Common myeloid progenitor, CD34-positive (primary cell): Measurements from ENCODE around the gene KCNQ5.
"Not testable (repeated sequence)": the region's sequence is repeated elsewhere in the genome, so short reads cannot be mapped to it uniquely, and the experiment has no call there.

Experiments
- CTCF ChIA-PET: fragments of 350-600 bp; sonication (Branson Sonifier 250); formaldehyde crosslinking; loops from one replicate; lab custom pipeline; 2021; ENCODE audit warnings: antibody characterized with exemption; lab: Charles Lee
- POLR2A ChIA-PET: fragments of 350-600 bp; sonication (Branson Sonifier 250); formaldehyde crosslinking; loops from one replicate; lab custom pipeline; 2021; ENCODE audit warnings: antibody characterized with exemption; lab: Charles Lee
- DNase-seq, 3 donors: peaks; one replicate each; pipeline versions ENCODE4 v3.0.0 to v3.0.0-alpha.2; 2013
- H3K27ac ChIP-seq, 2 experiments: 1 replicate in 1 of 2; 2 replicates in 1 of 2; pipeline ENCODE4 v1.7.0; 2013; ENCODE audit warnings: inconsistent platforms in 2 of 2, low read length in 2 of 2, mild to moderate bottlenecking in 2 of 2, low read depth in 1 of 2, moderate library complexity in 1 of 2; ENCODE audit not compliant: severe bottlenecking in 2 of 2, insufficient read depth in 1 of 2, poor library complexity in 1 of 2
- H3K27me3 ChIP-seq, 5 experiments: replicated peaks in 2 of 5; 1 replicate in 3 of 5; 2 replicates in 2 of 5; pipeline versions ENCODE4 v1.6.1 to v1.7.0; 2013; ENCODE audit warnings: low read length in 4 of 5, mild to moderate bottlenecking in 2 of 5, moderate library complexity in 2 of 5, inconsistent platforms in 1 of 5; ENCODE audit not compliant: insufficient read depth in 5 of 5, control insufficient read depth in 4 of 5
- H3K36me3 ChIP-seq, 4 experiments: 1 replicate in 2 of 4; 2 replicates in 2 of 4; pipeline versions ENCODE4 v1.6.1 to v1.7.0; 2013; ENCODE audit warnings: low read length in 3 of 4, control low read depth in 1 of 4, mild to moderate bottlenecking in 1 of 4; ENCODE audit not compliant: control insufficient read depth in 4 of 4, insufficient read depth in 4 of 4
- H3K4me1 ChIP-seq, 4 experiments: 1 replicate in 3 of 4; 2 replicates in 1 of 4; pipeline versions ENCODE4 v1.6.1 to v1.7.1; 2013; ENCODE audit warnings: low read length in 3 of 4, mild to moderate bottlenecking in 3 of 4, control low read depth in 1 of 4, inconsistent platforms in 1 of 4, moderate library complexity in 1 of 4; ENCODE audit not compliant: control insufficient read depth in 4 of 4, insufficient read depth in 4 of 4; ENCODE audit errors: control extremely low read depth in 1 of 4
- H3K4me3 ChIP-seq, 7 experiments: 1 replicate in 4 of 7; 2 replicates in 3 of 7; pipeline versions ENCODE4 v1.5.1 to v1.7.0; 2013; ENCODE audit warnings: mild to moderate bottlenecking in 7 of 7, low read length in 6 of 7, moderate library complexity in 6 of 7, inconsistent platforms in 2 of 7, low read depth in 2 of 7, control low read depth in 1 of 7; ENCODE audit not compliant: insufficient read depth in 4 of 7, control insufficient read depth in 1 of 7; ENCODE audit errors: extremely low read depth in 1 of 7
- H3K9me3 ChIP-seq, 5 experiments: 1 replicate in 4 of 5; 2 replicates in 1 of 5; pipeline versions ENCODE4 v1.6.1 to v1.7.1; 2013; ENCODE audit warnings: low read length in 4 of 5, mild to moderate bottlenecking in 2 of 5, inconsistent platforms in 1 of 5, low read depth in 1 of 5, moderate library complexity in 1 of 5; ENCODE audit not compliant: control insufficient read depth in 4 of 5, insufficient read depth in 2 of 5; ENCODE audit errors: control extremely low read depth in 1 of 5
- WGBS: methylation state at CpG from one replicate; pipeline ENCODE4 v1.1.5; 2013; ENCODE audit not compliant: insufficient coverage; 5-methylcytosine and 5-hydroxymethylcytosine counted together

Gene KCNQ5

GRCh38 chr6:72972579-72972978 lies 350.7 kb downstream of the KCNQ5 start:
- H3K4me1 ChIP-seq, result peaks cover 0 to 15% (median 3%) of the 10 kb centered on the region in 4 experiments
- POLR2A ChIA-PET, result no interaction called here
- H3K27ac ChIP-seq, result no peak overlapping the region
- DNase-seq, result no peak
- peaks cover 0 to 6% (median under 1%) of the 10 kb centered on the region in 4 experiments for H3K36me3 ChIP-seq
- H3K9me3 ChIP-seq, result no peaks in the 10 kb centered on the region
- H3K27me3 ChIP-seq, result no peaks in the 10 kb centered on the region
- CTCF ChIA-PET, result no interaction called here
- no peak overlapping the region for H3K4me3 ChIP-seq

- H3K27ac ChIP-seq, result no peak overlapping the region
- H3K4me3 ChIP-seq, result no peak overlapping the region
- no peaks in the 10 kb centered on the region for H3K27me3 ChIP-seq
- H3K4me1 ChIP-seq, result peaks cover 0 to 15% (median 4%) of the 10 kb centered on the region in 4 experiments
- peaks cover 0 to 4% (median 0%) of the 10 kb centered on the region in 4 experiments for H3K36me3 ChIP-seq
- ChIA-PET POLR2A (no interaction called here), CTCF (no interaction called here)
- no peak for DNase-seq
- no peaks in the 10 kb centered on the region for H3K9me3 ChIP-seq
- WGBS, result 80% methylated on average over 2 of the region's 2 CpGs
Measured at GRCh38 chr6:72974276-72974675, 352.4 kb downstream of the KCNQ5 start.

GRCh38 chr6:72975352-72975752 lies 353.5 kb downstream of the KCNQ5 start:
- no CpG with 5 or more reads among the region's 1 CpG for WGBS
- Histone ChIP-seq H3K36me3 (peaks cover 0 to 4% (median 0%) of the 10 kb centered on the region in 4 experiments), H3K4me3 (no peak overlapping the region), H3K9me3 (no peaks in the 10 kb centered on the region), H3K27ac (no peak overlapping the region), H3K27me3 (no peaks in the 10 kb centered on the region), H3K4me1 (peaks cover 0 to 15% (median 4%) of the 10 kb centered on the region in 4 experiments)
- DNase-seq, result no peak
- ChIA-PET CTCF (no interaction called here), POLR2A (no interaction called here)

- peaks cover 0 to 15% (median 4%) of the 10 kb centered on the region in 4 experiments for H3K4me1 ChIP-seq
- DNase-seq, result no peak
- ChIA-PET CTCF (no interaction called here), POLR2A (no interaction called here)
- no peaks in the 10 kb centered on the region for H3K9me3 ChIP-seq
- H3K27ac ChIP-seq, result no peak overlapping the region
- no peak overlapping the region for H3K4me3 ChIP-seq
- H3K27me3 ChIP-seq, result no peaks in the 10 kb centered on the region
- peaks cover 0 to 4% (median 0%) of the 10 kb centered on the region in 4 experiments for H3K36me3 ChIP-seq
- 63% methylated on average over 2 of the region's 2 CpGs for WGBS
Measured at GRCh38 chr6:72976484-72976883, 354.6 kb downstream of the KCNQ5 start.

GRCh38 chr6:72977114-72977513 lies 355.2 kb downstream of the KCNQ5 start:
- no peak overlapping the region for H3K27ac ChIP-seq
- DNase-seq, result peak in 2 of 3 donors; percentile 27 to 43
- H3K4me1 ChIP-seq, result peaks cover 0 to 15% (median 4%) of the 10 kb centered on the region in 4 experiments
- peaks cover 0 to 4% (median 0%) of the 10 kb centered on the region in 4 experiments for H3K36me3 ChIP-seq
- WGBS, result no CpG with 5 or more reads among the region's 1 CpG
- ChIA-PET CTCF (no interaction called here), POLR2A (no interaction called here)
- H3K4me3 ChIP-seq, result no peak overlapping the region
- H3K9me3 ChIP-seq, result no peaks in the 10 kb centered on the region
- no peaks in the 10 kb centered on the region for H3K27me3 ChIP-seq

GRCh38 chr6:72978808-72979207 lies 356.9 kb downstream of the KCNQ5 start:
- H3K27me3 ChIP-seq, POLR2A ChIA-PET, CTCF ChIA-PET, H3K9me3 ChIP-seq, H3K36me3 ChIP-seq, H3K27ac ChIP-seq, DNase-seq, H3K4me3 ChIP-seq: not testable (repeated sequence)
- WGBS, result no CpG with 5 or more reads among the region's 3 CpGs
- peaks cover 0 to 15% (median 4%) of the 10 kb centered on the region in 4 experiments for H3K4me1 ChIP-seq

- H3K36me3 ChIP-seq, H3K27me3 ChIP-seq, DNase-seq, CTCF ChIA-PET, POLR2A ChIA-PET, H3K9me3 ChIP-seq, H3K4me1 ChIP-seq, H3K27ac ChIP-seq, H3K4me3 ChIP-seq: not testable (repeated sequence)
- WGBS, result 98% methylated on average over 13 of the region's 13 CpGs
Measured at GRCh38 chr6:72984189-72984831, 362.4 kb downstream of the KCNQ5 start.
